Astrocyte of the hippocampus (primary cell): ENCODE measurements around the gene FCAMR.

Experiments used
- DNase-seq: peaks from one replicate; pipeline ENCODE4 v3.0.0; 2011; ENCODE audit warnings: low read depth, low spot score

FCAMR gene

GRCh38 chr1:206970446-206970845 is at the start of gene FCAMR:
FCAMR (minus strand) TSS chr1:206970460; CDS start chr1:206970125, 335 bp downstream.
- DNase-seq = no peak

GRCh38 chr1:207019661-207020060 is 49.4 kb upstream of the FCAMR start:
- no peak for DNase-seq

- no peak for DNase-seq
Measured at GRCh38 chr1:207019161-207019560, 48.9 kb upstream of the FCAMR start.

GRCh38 chr1:207018707-207019106 is 48.4 kb upstream of the FCAMR start:
- DNase-seq = no peak

- DNase-seq = peak; percentile 41
Measured at GRCh38 chr1:207017615-207018559, 47.6 kb upstream of the FCAMR start.

GRCh38 chr1:207015791-207016190 is 45.5 kb upstream of the FCAMR start:
- no peak for DNase-seq

GRCh38 chr1:207014728-207015127 is 44.5 kb upstream of the FCAMR start:
- DNase-seq = no peak

GRCh38 chr1:207013321-207014085 is 43.2 kb upstream of the FCAMR start:
- no peak for DNase-seq

GRCh38 chr1:207010726-207011125 is 40.5 kb upstream of the FCAMR start:
- no peak for DNase-seq

GRCh38 chr1:207009945-207010344 is 39.7 kb upstream of the FCAMR start:
- no peak for DNase-seq

- no peak for DNase-seq
Measured at GRCh38 chr1:207009182-207009850, 39.1 kb upstream of the FCAMR start.

GRCh38 chr1:207007352-207008033 is 37.2 kb upstream of the FCAMR start:
- peak; percentile 97 for DNase-seq

GRCh38 chr1:207006914-207007313 is 36.7 kb upstream of the FCAMR start:
- no peak for DNase-seq

GRCh38 chr1:207006083-207006482 is 35.8 kb upstream of the FCAMR start:
- no peak for DNase-seq

GRCh38 chr1:207004931-207005830 is 34.9 kb upstream of the FCAMR start:
- DNase-seq = peak; percentile 74

GRCh38 chr1:207003210-207003609 is 33.0 kb upstream of the FCAMR start:
- no peak for DNase-seq

GRCh38 chr1:207002724-207003146 is 32.5 kb upstream of the FCAMR start:
- DNase-seq = peak; percentile 57

- DNase-seq = no peak
Measured at GRCh38 chr1:207001492-207002245, 31.4 kb upstream of the FCAMR start.

- DNase-seq = no peak
Measured at GRCh38 chr1:207000651-207001291, 30.5 kb upstream of the FCAMR start.
